Adrenal gland (tissue), 5 donors: ENCODE measurements around the gene MMP8.

Source experiments
- CTCF ChIP-seq, 6 experiments: fragments of 450-650 bp in 4 of 6; fragments of 200-600 bp in 2 of 6; sonication (generic) in 1 of 6; IDR thresholded peaks; 1 replicate in 5 of 6; 2 replicates in 1 of 6; pipeline versions ENCODE4 v1.5.1 to v1.8.0; 2016 to 2021; ENCODE audit warnings: antibody characterized with exemption in 6 of 6, mild to moderate bottlenecking in 2 of 6, moderate library complexity in 1 of 6
- POLR2A ChIP-seq, 2 donors: fragments of 450-650 bp; IDR thresholded peaks; one replicate each; pipeline ENCODE4 v1.6.1; 2017; ENCODE audit warnings: antibody characterized with exemption in 2 of 2, mild to moderate bottlenecking in 2 of 2, moderate library complexity in 1 of 2
- donor health status: DM: no; HTN: no; CAD: no.

- TF ChIP-seq CTCF (IDR thresholded peaks at IDR 0.05), result no peak
- TF ChIP-seq POLR2A (IDR thresholded peaks at IDR 0.05), result no peak
Observed at GRCh38 chr11:102767800-102768199, 43.0 kb upstream of the MMP8 start.
